ENCODE measurements around the gene ETV5. TPM values are rescaled to one million over a fixed set of nuclear protein-coding genes. Genes with fewer than 3 reads are reported as not detected.

ETV5 gene
- total and polyA plus RNA-seq, 2 donors (not counting 3 experiments of a cell fraction or from before 2014, with no cell fraction given): 8.8 to 40.9 TPM

DNA sequence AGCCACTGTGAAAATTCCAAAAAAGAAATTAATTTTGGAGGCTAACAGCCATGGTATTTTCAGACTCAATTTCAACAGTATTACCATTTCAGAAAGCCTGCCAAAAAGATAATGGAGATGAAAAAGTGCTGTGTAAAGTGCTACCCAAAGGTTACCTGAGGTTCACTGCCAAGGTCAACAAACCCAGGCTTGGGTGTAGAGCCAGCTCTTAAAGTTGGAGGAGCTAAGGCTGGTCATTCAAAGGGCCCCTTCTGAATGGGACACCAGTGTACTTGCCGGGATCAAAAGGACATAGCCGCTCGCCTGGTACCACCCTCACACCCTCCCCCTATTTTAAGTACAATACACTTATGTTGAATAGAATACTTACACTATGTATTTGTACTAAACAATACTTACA, 64.5 kb downstream of the ETV5 start:
- no peaks in the 10 kb centered on the region for H3K9me3 ChIP-seq (replicated peaks; ENCODE audit: control insufficient read depth, insufficient read depth, low read length)
- peaks cover 10% of the 10 kb centered on the region for H3K4me1 ChIP-seq (ENCODE audit: control insufficient read depth, extremely low read depth, insufficient read depth, low read length)
- no peaks in the 10 kb centered on the region for H3K9me1 ChIP-seq (replicated peaks; ENCODE audit: control insufficient read depth, extremely low read depth, insufficient read depth, low read length)
- CTCF ChIA-PET: interaction anchor here (1.3 to 2.1 kb wide), 3 partner anchors 61 to 232 kb away, joined by 5 to 6 read pairs (median 5); partner anchors contain the start of gene ETV5
- no peak overlapping the region for H3K4me2 ChIP-seq (ENCODE audit: insufficient read depth, low read length)
- no peak overlapping the region for H3K4me3 ChIP-seq (replicated peaks in 1 of 3; ENCODE audit: insufficient read depth in 1 of 3, low read depth in 1 of 3, low read length in 3 of 3)
- no peak overlapping the region for H3K9ac ChIP-seq (replicated peaks; ENCODE audit: extremely low read depth, insufficient read depth, low read length)
- no peak for TF ChIP-seq GATA2 (IDR thresholded peaks at IDR 0.05; ENCODE audit: insufficient read depth, insufficient read length, low read depth, low read length)
- no peak for TF ChIP-seq MYC (IDR thresholded peaks at IDR 0.05; ENCODE audit: low read depth, low read length)
- TF ChIP-seq EZH2 (IDR thresholded peaks at IDR 0.05; ENCODE audit: borderline replicate concordance, low read depth, low read length, severe bottlenecking): no peak
- no peak for TF ChIP-seq POLR2AphosphoS5 (IDR thresholded peaks at IDR 0.05; ENCODE audit: insufficient read depth, low read depth, low read length)
- no peak for TF ChIP-seq FOS (IDR thresholded peaks at IDR 0.05; ENCODE audit: borderline replicate concordance, insufficient read depth, low read length)
- no peak for TF ChIP-seq JUN (IDR thresholded peaks at IDR 0.05; ENCODE audit: borderline replicate concordance, insufficient read depth, insufficient read length, low read depth)
- TF ChIP-seq POLR2A (IDR thresholded peaks at IDR 0.05; ENCODE audit: low read depth, low read length): no peak
- TF ChIP-seq, protein P1, sequence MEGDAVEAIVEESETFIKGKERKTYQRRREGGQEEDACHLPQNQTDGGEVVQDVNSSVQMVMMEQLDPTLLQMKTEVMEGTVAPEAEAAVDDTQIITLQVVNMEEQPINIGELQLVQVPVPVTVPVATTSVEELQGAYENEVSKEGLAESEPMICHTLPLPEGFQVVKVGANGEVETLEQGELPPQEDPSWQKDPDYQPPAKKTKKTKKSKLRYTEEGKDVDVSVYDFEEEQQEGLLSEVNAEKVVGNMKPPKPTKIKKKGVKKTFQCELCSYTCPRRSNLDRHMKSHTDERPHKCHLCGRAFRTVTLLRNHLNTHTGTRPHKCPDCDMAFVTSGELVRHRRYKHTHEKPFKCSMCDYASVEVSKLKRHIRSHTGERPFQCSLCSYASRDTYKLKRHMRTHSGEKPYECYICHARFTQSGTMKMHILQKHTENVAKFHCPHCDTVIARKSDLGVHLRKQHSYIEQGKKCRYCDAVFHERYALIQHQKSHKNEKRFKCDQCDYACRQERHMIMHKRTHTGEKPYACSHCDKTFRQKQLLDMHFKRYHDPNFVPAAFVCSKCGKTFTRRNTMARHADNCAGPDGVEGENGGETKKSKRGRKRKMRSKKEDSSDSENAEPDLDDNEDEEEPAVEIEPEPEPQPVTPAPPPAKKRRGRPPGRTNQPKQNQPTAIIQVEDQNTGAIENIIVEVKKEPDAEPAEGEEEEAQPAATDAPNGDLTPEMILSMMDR (IDR thresholded peaks at IDR 0.05; ENCODE audit: extremely low read depth in 1 of 2, insufficient read depth in 1 of 2, low read depth in 1 of 2, low read length in 2 of 2): no peak
- H4K20me1 ChIP-seq (replicated peaks; ENCODE audit: control insufficient read depth, extremely low read depth, insufficient read depth, low read length): no peaks in the 10 kb centered on the region
- H3K36me3 ChIP-seq (ENCODE audit: control insufficient read depth in 2 of 2, extremely low read depth in 1 of 2, insufficient read depth in 2 of 2, low read length in 2 of 2): peaks cover 0 to 3% of the 10 kb centered on the region in 2 experiments
- DNase-seq (ENCODE audit: low read depth, low spot score) (no peak), FAIRE-seq (no peak)
- H3K27me3 ChIP-seq (ENCODE audit: control insufficient read depth in 2 of 2, insufficient read depth in 2 of 2, low read length in 2 of 2): peaks cover 0 to 4% of the 10 kb centered on the region in 2 experiments
- H3K27ac ChIP-seq (ENCODE audit: insufficient read depth, low read depth, low read length): peak overlapping the region; percentile 28
- no TSS peak for BruUV-seq (replicated peaks)
- no peaks in the 10 kb centered on the region for H3K79me2 ChIP-seq (ENCODE audit: control insufficient read depth, insufficient read depth, low read length)
- H2AFZ ChIP-seq (ENCODE audit: low read depth, low read length): no peak overlapping the region
- intact Hi-C loops (cut with micrococcal nuclease): loop anchor here (2.0 kb wide), 1 partner anchor 64 kb away; the partner anchor contains the start of gene ETV5
- POLR2A ChIA-PET: interaction anchor here (1.0 kb wide), 1 partner anchor 106 kb away, joined by 3 read pairs; the partner anchor contains the start of gene TRA2B
- dilution Hi-C loops (cut with MboI; ENCODE audit: extremely low pct_ligation_motif_present, low sequenced_read_pairs): no loop called here
